Measurements from ENCODE around the gene EXOC6B.
A peak's percentile ranks its signal among the peaks of the same experiment; 100 is the strongest.

Gene EXOC6B

GRCh38 chr2:72144632-72145288, 681.1 kb downstream of the EXOC6B start:
- intact Hi-C loops (cut with DNase I): loop anchor here (10.0 kb wide), 1 partner anchor 540 kb away; no protein-coding TSS in a partner anchor
- DNase-seq: peak in 5 of 10 donors; percentile 25 to 81 (median 59)

- peak in 2 of 10 donors; percentile 65 to 72 for DNase-seq
These were observed 681.6 kb downstream of the EXOC6B start for GRCh38 chr2:72144274-72144631.

GRCh38 chr2:72143441-72144273, 682.2 kb downstream of the EXOC6B start:
- intact Hi-C loops (cut with DNase I): loop anchor here (10.0 kb wide), 1 partner anchor 539 kb away; no protein-coding TSS in a partner anchor
- peak in 6 of 10 donors; percentile 16 to 88 (median 58) for DNase-seq

More at GRCh38 chr2:72144274-72144631, 681.6 kb downstream of the EXOC6B start:
- intact Hi-C loops (cut with DNase I): loop anchor here (10.0 kb wide), 1 partner anchor 539 kb away; no protein-coding TSS in a partner anchor

- intact Hi-C loops (cut with DNase I): loop anchor here (10.0 kb wide), 1 partner anchor 538 kb away; no protein-coding TSS in a partner anchor
- peak in 6 of 10 donors; percentile 29 to 91 (median 66) for DNase-seq
These were observed 683.0 kb downstream of the EXOC6B start for GRCh38 chr2:72142570-72143440.

- peak in 2 of 10 donors; percentile 16 to 59 for DNase-seq
- intact Hi-C loops (cut with DNase I): loop anchor here (10.0 kb wide), 1 partner anchor 537 kb away; no protein-coding TSS in a partner anchor
These were observed 683.9 kb downstream of the EXOC6B start for GRCh38 chr2:72141881-72142451.

- peak in 1 of 10 donors; percentile 81 for DNase-seq
- intact Hi-C loops (cut with DNase I): loop anchor here (10.0 kb wide), 1 partner anchor 536 kb away; no protein-coding TSS in a partner anchor
These were observed 684.7 kb downstream of the EXOC6B start for GRCh38 chr2:72141032-72141645.

- intact Hi-C loops (cut with DNase I): loop anchor here (10.0 kb wide), 1 partner anchor 536 kb away; no protein-coding TSS in a partner anchor
- DNase-seq: peak in 1 of 10 donors; percentile 12
These were observed 685.2 kb downstream of the EXOC6B start for GRCh38 chr2:72140621-72140960.

GRCh38 chr2:72139874-72140620, 685.8 kb downstream of the EXOC6B start:
- DNase-seq: peak in 3 of 10 donors; percentile 15 to 81 (median 66)
- intact Hi-C loops (cut with DNase I): loop anchor here (5.0 to 10.0 kb wide), 2 partner anchors 338 to 535 kb away; no protein-coding TSS in a partner anchor

GRCh38 chr2:72139471-72139873, 686.4 kb downstream of the EXOC6B start:
- intact Hi-C loops (cut with DNase I): loop anchor here (5.0 kb wide), 1 partner anchor 337 kb away; no protein-coding TSS in a partner anchor
- DNase-seq: peak in 3 of 10 donors; percentile 22 to 75 (median 67)

GRCh38 chr2:72138921-72139381, 686.9 kb downstream of the EXOC6B start:
- peak in 2 of 10 donors; percentile 24 to 83 for DNase-seq
- intact Hi-C loops (cut with DNase I): loop anchor here (5.0 kb wide), 1 partner anchor 337 kb away; no protein-coding TSS in a partner anchor

- DNase-seq: peak in 4 of 10 donors; percentile 13 to 78 (median 72)
- intact Hi-C loops (cut with DNase I): loop anchor here (5.0 kb wide), 1 partner anchor 336 kb away; no protein-coding TSS in a partner anchor
These were observed 687.6 kb downstream of the EXOC6B start for GRCh38 chr2:72138011-72138881.

- intact Hi-C loops (cut with DNase I): loop anchor here (5.0 kb wide), 1 partner anchor 335 kb away; no protein-coding TSS in a partner anchor
- peak; percentile 7 to 95 (median 78) for DNase-seq
These were observed 688.3 kb downstream of the EXOC6B start for GRCh38 chr2:72137498-72138010.

GRCh38 chr2:72136933-72137497, 688.8 kb downstream of the EXOC6B start:
- intact Hi-C loops (cut with DNase I): loop anchor here (5.0 kb wide), 1 partner anchor 335 kb away; no protein-coding TSS in a partner anchor
- peak in 3 of 10 donors; percentile 5 to 74 (median 59) for DNase-seq

- intact Hi-C loops (cut with DNase I): loop anchor here (5.0 kb wide), 1 partner anchor 334 kb away; no protein-coding TSS in a partner anchor
- DNase-seq: peak in 6 of 10 donors; percentile 23 to 84 (median 64)
These were observed 689.5 kb downstream of the EXOC6B start for GRCh38 chr2:72136331-72136730.

GRCh38 chr2:72135921-72136320, 689.9 kb downstream of the EXOC6B start:
- peak in 2 of 10 donors; percentile 4 to 32 for DNase-seq
- intact Hi-C loops (cut with DNase I): loop anchor here (5.0 kb wide), 1 partner anchor 334 kb away; no protein-coding TSS in a partner anchor
